HUES6 (cell line): ENCODE data around the gene RBP7.
"Not testable (repeated sequence)": the region's sequence is repeated elsewhere in the genome, so short reads cannot be mapped to it uniquely, and the experiment has no call there.

ENCODE experiments used
- H3K27ac ChIP-seq: 2 replicates; pipeline ENCODE4 v1.7.0; 2013; ENCODE audit warnings: low read depth, mild to moderate bottlenecking, low read length, inconsistent platforms
- H3K27me3 ChIP-seq: 2 replicates; pipeline ENCODE4 v1.6.1; 2013; ENCODE audit warnings: low read length; ENCODE audit not compliant: control insufficient read depth, insufficient read depth
- H3K36me3 ChIP-seq: 2 replicates; pipeline ENCODE4 v1.6.1; 2013; ENCODE audit warnings: low read length; ENCODE audit not compliant: control insufficient read depth, insufficient read depth
- H3K4me1 ChIP-seq: 2 replicates; pipeline ENCODE4 v1.6.1; 2013; ENCODE audit warnings: low read length; ENCODE audit not compliant: control insufficient read depth, insufficient read depth
- H3K4me3 ChIP-seq: 2 replicates; pipeline ENCODE4 v1.5.1; 2013; ENCODE audit warnings: low read depth, low read length
- H3K9ac ChIP-seq: one replicate; pipeline ENCODE4 v1.6.1; 2013; ENCODE audit warnings: mild to moderate bottlenecking, low read length
- H3K9me3 ChIP-seq: 2 replicates; pipeline ENCODE4 v1.6.1; 2013; ENCODE audit warnings: low read depth, low read length; ENCODE audit not compliant: control insufficient read depth, insufficient read depth

RBP7 gene

DNA sequence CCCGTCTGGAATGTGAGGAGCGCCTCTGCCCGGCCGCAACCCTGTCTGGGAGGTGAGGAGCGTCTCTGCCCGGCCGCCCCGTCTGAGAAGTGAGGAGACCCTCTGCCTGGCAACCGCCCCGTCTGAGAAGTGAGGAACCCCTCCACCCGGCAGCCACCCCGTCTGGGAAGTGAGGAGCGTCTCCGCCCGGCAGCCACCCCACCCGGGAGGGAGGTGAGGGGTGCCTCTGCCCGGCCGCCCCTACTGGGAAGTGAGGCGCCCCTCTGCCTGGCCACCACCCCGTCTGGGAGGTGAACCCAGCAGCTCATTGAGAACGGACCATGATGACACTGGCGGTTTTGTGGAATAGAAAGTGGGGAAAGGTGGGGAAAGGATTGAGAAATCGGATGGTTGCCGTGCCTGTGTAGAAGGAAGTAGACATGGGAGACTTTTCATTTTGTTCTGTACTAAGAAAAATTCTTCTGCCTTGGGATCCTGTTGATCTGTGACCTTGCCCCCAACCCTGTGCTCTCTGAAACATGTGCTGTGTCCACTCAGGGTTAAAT lies 32.0 kb downstream of the RBP7 start:
- H3K27me3 ChIP-seq, H3K9ac ChIP-seq, H3K36me3 ChIP-seq, H3K4me1 ChIP-seq, H3K9me3 ChIP-seq, H3K27ac ChIP-seq, H3K4me3 ChIP-seq: not testable (repeated sequence)

DNA sequence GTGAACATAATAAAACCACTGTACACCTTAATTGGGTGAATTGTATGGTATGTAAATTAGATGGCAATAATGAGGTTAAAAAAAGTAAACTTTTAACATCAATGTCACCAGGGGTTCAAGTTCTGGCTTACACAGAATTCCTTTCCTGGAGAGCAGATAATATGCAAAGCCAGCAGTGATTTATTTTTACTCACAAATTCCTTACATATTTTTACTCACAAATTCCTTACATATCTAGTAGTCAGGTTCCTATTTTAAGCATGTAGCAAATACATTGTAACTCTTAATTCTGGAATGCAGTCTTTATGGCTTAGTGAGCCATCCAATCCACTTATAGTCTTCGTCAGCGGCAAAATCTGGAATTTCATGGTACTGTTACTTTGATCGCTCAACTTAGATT lies 34.4 kb downstream of the RBP7 start:
- no peaks in the 10 kb centered on the region; the same call in 1 of the 2 replicates for H3K9me3 ChIP-seq
- no peaks in the 10 kb centered on the region for H3K27me3 ChIP-seq
- no peak overlapping the region for H3K9ac ChIP-seq
- H3K36me3 ChIP-seq: peaks cover 1% of the 10 kb centered on the region
- H3K4me3 ChIP-seq: no peak overlapping the region
- H3K27ac ChIP-seq: no peak overlapping the region
- no peaks in the 10 kb centered on the region for H3K4me1 ChIP-seq

DNA sequence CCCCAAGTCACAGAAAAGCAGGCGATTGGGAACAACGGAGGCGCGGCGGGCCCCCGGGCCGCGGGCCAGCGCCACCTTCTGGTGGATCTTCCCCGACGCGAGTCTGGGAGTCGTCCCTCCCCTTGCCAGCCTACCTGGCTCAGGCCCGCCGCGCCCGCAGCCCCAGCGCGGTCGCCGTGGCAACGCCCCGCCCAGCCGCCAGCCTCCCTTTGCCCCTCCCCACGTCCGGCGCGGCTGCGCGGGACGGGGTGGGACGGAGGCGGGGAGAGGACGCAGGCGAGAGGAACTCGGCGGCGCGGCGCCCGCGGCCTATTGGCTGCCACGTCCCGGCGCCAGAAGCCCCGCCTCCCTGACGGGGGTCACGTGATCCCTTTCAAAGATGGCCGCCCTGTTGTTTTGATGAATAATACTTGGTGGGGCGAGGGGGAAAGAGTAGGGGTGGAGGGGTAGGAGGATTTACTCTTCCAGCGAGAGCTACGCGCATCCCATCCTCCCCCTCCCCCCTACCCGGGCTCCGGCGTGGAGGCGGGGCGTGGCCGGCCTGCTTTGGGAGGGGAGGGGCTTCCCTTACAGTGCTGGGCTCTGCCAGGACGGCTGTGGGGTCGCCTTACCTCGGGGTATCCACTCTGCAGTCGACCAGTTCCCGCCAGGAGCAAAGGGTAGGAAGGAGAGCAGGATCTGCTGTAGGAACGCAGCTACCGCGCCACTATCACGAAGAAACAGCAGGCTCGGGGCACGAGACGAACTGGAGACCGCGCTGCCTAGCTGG lies 35.7 kb downstream of the RBP7 start, which contains the start of gene UBE4B:
Gene UBE4B (plus strand): TSS at position 369 of the 769 bp plus-strand sequence. CDS start 713 bp downstream, outside the sequence.
- Histone ChIP-seq H3K36me3 (peaks cover 9% of the 10 kb centered on the region), H3K27ac (peak within 1 kb of the TSS; percentile 84), H3K4me1 (no peaks in the 10 kb centered on the region), H3K9me3 (no peaks in the 10 kb centered on the region; the same call in 1 of the 2 replicates), H3K9ac (peak within 1 kb of the TSS; percentile 95), H3K4me3 (peak within 1 kb of the TSS; percentile 93), H3K27me3 (no peaks in the 10 kb centered on the region)

DNA sequence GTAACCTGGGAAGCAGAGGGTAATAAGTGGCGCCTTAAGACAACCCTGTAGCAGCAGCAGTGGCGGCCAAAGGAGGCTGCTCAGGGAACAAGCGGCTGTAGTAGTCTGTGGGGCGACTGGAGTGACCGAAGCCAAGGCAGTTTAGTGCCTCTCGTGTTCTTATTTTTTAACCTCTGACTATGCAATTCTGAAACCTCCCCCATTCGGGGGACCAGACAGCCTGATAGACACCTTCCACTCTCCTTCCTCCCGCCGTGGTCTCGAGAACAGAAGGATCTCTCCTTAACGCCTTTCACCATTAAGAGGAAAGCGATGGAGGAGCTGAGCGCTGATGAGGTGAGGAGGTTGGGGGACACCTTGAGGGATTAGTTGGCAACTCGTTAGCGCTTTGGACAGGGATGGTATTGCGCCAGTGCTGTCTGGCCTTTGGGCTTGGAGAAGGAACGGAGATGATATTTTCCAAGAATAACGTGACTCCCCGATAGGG lies 36.4 kb downstream of the RBP7 start:
- Histone ChIP-seq H3K27ac (peak overlapping the region; percentile 79), H3K9ac (peak overlapping the region; percentile 95), H3K4me1 (no peaks in the 10 kb centered on the region), H3K9me3 (no peaks in the 10 kb centered on the region), H3K27me3 (no peaks in the 10 kb centered on the region), H3K4me3 (peak overlapping the region; percentile 93), H3K36me3 (peaks cover 12% of the 10 kb centered on the region)

DNA sequence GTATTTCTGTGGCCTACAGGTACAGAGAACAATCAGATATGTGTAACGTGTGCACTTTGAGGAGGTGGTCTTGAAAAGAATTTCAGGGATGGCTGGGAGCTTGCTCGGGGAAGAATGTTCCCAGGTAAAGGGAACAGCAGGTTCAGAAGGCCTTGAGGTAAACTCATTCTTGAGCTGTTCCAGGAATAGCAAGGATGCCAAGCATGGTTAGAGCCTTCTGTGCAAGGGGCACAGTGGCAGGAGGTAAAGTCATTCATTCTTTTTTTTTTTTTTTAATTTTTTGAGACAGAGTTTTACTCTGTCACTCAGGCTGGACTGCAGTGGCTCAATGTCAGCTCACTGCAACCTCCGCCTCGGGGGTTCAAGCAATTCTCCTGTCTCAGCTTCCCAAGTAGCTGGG lies 45.7 kb downstream of the RBP7 start:
- H3K27me3 ChIP-seq: no peaks in the 10 kb centered on the region
- no peaks in the 10 kb centered on the region for H3K9me3 ChIP-seq
- peaks cover 23% of the 10 kb centered on the region for H3K4me1 ChIP-seq
- no peak overlapping the region for H3K9ac ChIP-seq
- H3K36me3 ChIP-seq: peaks cover 8% of the 10 kb centered on the region
- H3K4me3 ChIP-seq: no peak overlapping the region
- no peak overlapping the region for H3K27ac ChIP-seq

DNA sequence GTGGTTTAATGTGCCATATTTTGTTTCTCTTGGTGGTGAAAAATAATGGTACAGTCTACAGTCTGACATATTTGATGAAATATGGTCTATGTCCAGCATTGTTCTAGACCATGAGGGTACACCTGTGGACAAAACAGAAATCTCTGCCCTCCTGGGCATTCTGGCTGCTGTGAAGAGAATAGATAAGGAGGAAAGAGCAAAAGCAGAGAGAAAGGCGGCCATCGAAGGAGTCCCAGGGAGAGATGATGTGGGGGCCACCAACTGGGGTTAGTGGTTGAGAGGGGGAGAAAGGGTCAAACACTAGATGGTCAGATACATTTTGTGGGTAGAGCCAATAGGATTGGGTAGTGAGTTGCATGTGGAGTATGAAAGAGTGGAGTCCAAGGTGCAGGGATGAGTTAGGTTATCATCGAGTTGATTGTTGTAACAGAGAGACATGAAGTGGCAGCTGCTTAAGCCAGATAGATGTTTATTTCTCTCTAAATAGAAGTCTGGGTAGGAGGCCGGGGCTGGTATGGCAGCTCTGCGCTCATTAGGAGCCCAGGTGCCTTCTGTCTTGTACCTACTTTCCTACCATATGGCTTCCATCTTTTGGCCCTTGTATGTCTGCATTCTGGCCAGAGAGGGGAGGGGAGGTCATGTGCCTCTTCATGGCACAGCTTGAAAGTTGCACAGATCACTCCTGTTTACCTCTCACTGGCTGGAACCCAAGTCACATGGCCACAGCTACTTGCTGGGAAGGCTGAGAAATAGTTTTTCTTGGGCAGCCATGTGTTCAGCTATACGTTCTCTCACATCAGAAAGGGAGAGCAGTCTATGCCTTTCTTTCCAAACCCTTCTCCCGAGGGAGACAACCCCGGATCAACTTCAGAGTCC lies 48.7 kb downstream of the RBP7 start:
- Histone ChIP-seq H3K36me3 (0 out of 2 replicates have a peak, but pooled peaks cover 5% of the 10 kb centered on the region), H3K9ac (no peak overlapping the region)

DNA sequence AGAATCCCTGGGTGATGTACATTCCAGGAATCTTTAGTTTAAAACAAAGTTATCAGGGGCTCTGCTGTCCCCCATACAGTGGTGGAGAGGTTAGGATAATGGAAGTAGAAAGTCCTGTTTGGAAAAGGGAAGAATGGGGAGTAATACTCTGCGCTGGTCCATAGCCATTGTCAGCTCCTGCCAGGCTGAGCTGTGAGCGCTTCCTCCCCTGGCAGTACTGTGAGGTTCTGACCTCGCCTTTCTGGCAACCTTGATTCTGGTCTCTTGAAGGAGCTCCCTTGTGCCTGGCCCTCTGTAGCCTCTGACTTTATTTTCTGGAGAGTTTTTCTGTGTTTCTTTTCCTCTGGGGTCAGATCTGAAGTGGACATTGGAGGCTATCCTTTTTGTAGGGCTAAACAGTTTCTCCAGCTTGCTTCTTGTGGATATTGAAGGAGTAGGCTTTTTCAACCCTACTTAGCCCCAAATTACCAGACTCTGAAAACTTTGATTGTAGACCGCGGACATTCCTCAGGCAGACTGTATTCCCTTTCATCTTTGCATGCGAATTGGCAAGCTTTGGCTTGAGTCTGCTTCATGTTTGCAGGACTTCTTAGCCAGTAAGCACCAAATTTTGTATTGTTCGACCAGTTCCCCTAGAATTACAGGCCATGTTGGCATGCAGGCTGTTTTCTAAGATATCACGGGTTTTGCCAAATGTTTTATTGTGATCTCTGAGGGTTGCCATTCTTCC lies 49.5 kb downstream of the RBP7 start:
- no peaks in the 10 kb centered on the region for H3K9me3 ChIP-seq
- no peak overlapping the region for H3K4me3 ChIP-seq
- peaks cover 11% of the 10 kb centered on the region; the same call in 1 of the 2 replicates for H3K36me3 ChIP-seq
- H3K27me3 ChIP-seq: no peaks in the 10 kb centered on the region
- peaks cover 23% of the 10 kb centered on the region for H3K4me1 ChIP-seq
- no peak overlapping the region for H3K27ac ChIP-seq
- no peak overlapping the region for H3K9ac ChIP-seq

More for the DNA sequence above, 48.7 kb downstream of the RBP7 start:
- H3K27me3 ChIP-seq: no peaks in the 10 kb centered on the region
- peaks cover 23% of the 10 kb centered on the region for H3K4me1 ChIP-seq
- no peaks in the 10 kb centered on the region for H3K9me3 ChIP-seq
- no peak overlapping the region for H3K4me3 ChIP-seq
- no peak overlapping the region for H3K27ac ChIP-seq

DNA sequence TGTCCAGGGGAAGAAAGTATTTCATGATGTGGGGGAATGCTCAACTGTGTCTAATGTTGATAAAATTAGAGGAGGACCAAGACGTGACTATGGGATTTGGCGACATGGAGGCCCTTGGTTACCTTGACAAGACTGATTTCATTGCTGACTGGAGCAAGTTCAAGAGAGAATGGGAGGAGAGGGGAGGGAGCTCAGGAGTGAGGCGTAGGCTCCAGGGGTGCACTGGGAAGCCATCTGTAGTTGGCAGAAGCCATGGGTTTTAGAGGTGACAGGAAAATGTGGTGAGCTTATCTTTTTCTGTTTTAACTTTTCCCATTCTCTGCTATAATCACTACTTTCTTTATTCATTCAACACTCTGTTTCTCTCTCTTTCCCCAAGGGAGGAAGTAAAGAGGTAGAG lies 51.6 kb downstream of the RBP7 start:
- peaks cover 13% of the 10 kb centered on the region; the same call in 1 of the 2 replicates for H3K36me3 ChIP-seq
- no peaks in the 10 kb centered on the region for H3K27me3 ChIP-seq
- H3K4me1 ChIP-seq: peaks cover 23% of the 10 kb centered on the region
- H3K4me3 ChIP-seq: no peak overlapping the region
- no peak overlapping the region for H3K9ac ChIP-seq
- H3K27ac ChIP-seq: no peak overlapping the region
- no peaks in the 10 kb centered on the region for H3K9me3 ChIP-seq

DNA sequence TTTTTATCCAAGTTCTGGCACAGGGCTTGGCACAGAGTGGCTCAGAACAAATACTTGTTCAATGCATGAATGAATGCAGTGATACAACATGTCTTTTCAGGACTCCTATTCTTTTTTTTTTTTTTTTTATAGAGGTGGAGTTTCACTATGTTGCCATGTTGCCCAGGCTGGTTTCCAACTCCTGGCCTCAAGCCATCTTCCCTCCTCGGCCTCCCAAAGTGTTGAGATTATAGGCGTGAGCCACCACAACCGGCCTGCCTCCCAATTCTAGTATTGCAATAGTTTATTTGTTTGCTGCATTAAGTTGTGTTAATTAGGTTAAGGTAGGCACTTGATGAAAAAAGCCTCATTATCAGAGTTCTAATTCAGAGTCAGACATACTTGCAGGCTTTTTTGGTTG lies 53.6 kb downstream of the RBP7 start:
- no peak overlapping the region for H3K9ac ChIP-seq
- H3K27ac ChIP-seq: no peak overlapping the region
- peaks cover 16% of the 10 kb centered on the region for H3K4me1 ChIP-seq
- peaks cover 13% of the 10 kb centered on the region; the same call in 1 of the 2 replicates for H3K36me3 ChIP-seq
- no peaks in the 10 kb centered on the region for H3K27me3 ChIP-seq
- H3K9me3 ChIP-seq: no peaks in the 10 kb centered on the region
- H3K4me3 ChIP-seq: no peak overlapping the region

DNA sequence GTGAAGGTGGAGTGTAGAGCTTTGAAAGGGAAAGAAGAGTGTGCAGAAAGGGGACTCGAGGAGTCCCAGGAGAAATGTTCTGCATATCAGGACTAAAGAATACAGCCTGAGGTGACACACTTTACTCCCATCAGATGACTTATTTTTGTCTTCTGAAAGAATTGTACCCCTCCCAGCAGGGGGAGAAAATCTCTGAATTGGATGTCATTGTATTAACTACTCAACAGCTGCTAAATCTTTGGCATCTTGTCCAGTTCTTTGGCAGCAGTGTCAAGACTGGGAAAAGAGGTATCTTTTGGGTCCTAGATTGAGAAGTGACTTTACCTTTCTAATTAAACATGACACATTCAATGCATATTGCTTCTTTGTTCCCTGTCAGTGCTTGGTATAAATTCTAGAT lies 54.6 kb downstream of the RBP7 start:
- peaks cover 13% of the 10 kb centered on the region; the same call in 1 of the 2 replicates for H3K36me3 ChIP-seq
- no peak overlapping the region for H3K4me3 ChIP-seq
- no peaks in the 10 kb centered on the region for H3K27me3 ChIP-seq

More for the DNA sequence above, 54.6 kb downstream of the RBP7 start:
- H3K27ac ChIP-seq: no peak overlapping the region
- peaks cover 6% of the 10 kb centered on the region for H3K4me1 ChIP-seq
- no peaks in the 10 kb centered on the region for H3K9me3 ChIP-seq
- no peak overlapping the region for H3K9ac ChIP-seq
